ENCODE measurements around the gene MICU1. TPM values are rescaled to one million over a fixed set of nuclear protein-coding genes. Genes with fewer than 3 reads are reported as not detected.
"Not testable (repeated sequence)": the region's sequence is repeated elsewhere in the genome, so short reads cannot be mapped to it uniquely, and the experiment has no call there.

The MICU1 gene
- total RNA-seq (100 to 1,000 TPM in 2 of 5 donors, 10 to 100 TPM in 3; 35.9 to 212 (median 65.0) TPM), polyA plus RNA-seq (10 to 100 TPM; 25.9 to 37.3 (median 30.9) TPM)
- long read RNA-seq, donor 1, transcript MICU1-201 (12 exons, 2,383 nt), result minor isoform, 5 of 11 reads
- long read RNA-seq, donor 1, transcript MICU1-208 (3 exons, 580 nt), result major isoform, 6 of 11 reads
- long read RNA-seq, donor 1, partial matches to known transcripts, result 0 of 11 reads
- long read RNA-seq, donor 1, other reads (novel, unspliced or antisense), result 0 of 11 reads
- long read RNA-seq, donor 2, transcript MICU1-201 (12 exons, 2,383 nt), result major isoform, 13 of 16 reads
- long read RNA-seq, donor 2, partial matches to known transcripts, result 0 of 16 reads
- long read RNA-seq, donor 2, other reads (novel, unspliced or antisense), result 0 of 16 reads
- long read RNA-seq, donor 3, transcript MICU1-201 (12 exons, 2,383 nt), result major isoform, 6 of 8 reads
- long read RNA-seq, donor 3, partial matches to known transcripts, result 0 of 8 reads
- long read RNA-seq, donor 3, other reads (novel, unspliced or antisense), result 0 of 8 reads
- long read RNA-seq, donor 4, partial matches to known transcripts, result 0 of 1 reads
- long read RNA-seq, donor 4, other reads (novel, unspliced or antisense), result 0 of 1 reads
- long read RNA-seq, donor 5, transcript MICU1-201 (12 exons, 2,383 nt), result major isoform, 12 of 15 reads
- long read RNA-seq, donor 5, partial matches to known transcripts, result 0 of 15 reads
- long read RNA-seq, donor 5, other reads (novel, unspliced or antisense), result 0 of 15 reads
- long read RNA-seq, donor 6, transcript MICU1-201 (12 exons, 2,383 nt), result major isoform, 24 of 32 reads
- long read RNA-seq, donor 6, partial matches to known transcripts, result 5 of 32 reads
- long read RNA-seq, donor 6, other reads (novel, unspliced or antisense), result 0 of 32 reads
- long read RNA-seq, donor 7, transcript MICU1-208 (3 exons, 580 nt), result minor isoform, 5 of 21 reads
- long read RNA-seq, donor 7, transcript MICU1-201 (12 exons, 2,383 nt), result major isoform, 16 of 21 reads
- long read RNA-seq, donor 7, partial matches to known transcripts, result 0 of 21 reads
- long read RNA-seq, donor 7, other reads (novel, unspliced or antisense), result 0 of 21 reads
- long read RNA-seq, donor 8, transcript MICU1-201 (12 exons, 2,383 nt), result major isoform, 7 of 18 reads
- long read RNA-seq, donor 8, transcript MICU1-208 (3 exons, 580 nt), result minor isoform, 5 of 18 reads
- long read RNA-seq, donor 8, partial matches to known transcripts, result 6 of 18 reads
- long read RNA-seq, donor 8, other reads (novel, unspliced or antisense), result 0 of 18 reads
- long read RNA-seq, donor 9, partial matches to known transcripts, result 0 of 8 reads
- long read RNA-seq, donor 9, other reads (novel, unspliced or antisense), result 0 of 8 reads
- long read RNA-seq, donor 10, transcript MICU1-201 (12 exons, 2,383 nt), result major isoform, 6 of 8 reads
- long read RNA-seq, donor 10, partial matches to known transcripts, result 0 of 8 reads
- long read RNA-seq, donor 10, other reads (novel, unspliced or antisense), result 0 of 8 reads

- DNase-seq, result peak; percentile 96 to 99
- Histone ChIP-seq H3K27ac (peak within 1 kb of the TSS; percentile 70 to 88 (median 80)), H3K4me1 (peaks cover 9 to 31% (median 23%) of the 10 kb centered on the region in 4 donors), H3K36me3 (peaks cover 0 to 5% (median 0%) of the 10 kb centered on the region in 4 donors), H3K27me3 (no peaks in the 10 kb centered on the region), H3K4me3 (peak within 1 kb of the TSS; percentile 62 to 94 (median 66)), H3K9me3 (no peaks in the 10 kb centered on the region)
- TF ChIP-seq POLR2A (IDR thresholded peaks at IDR 0.05) (peak in 1 of 4 donors; percentile 60), CTCF (IDR thresholded peaks at IDR 0.05) (no peak), POLR2AphosphoS5 (IDR thresholded peaks at IDR 0.05) (peak; percentile 91 to 97 (median 96)), EP300 (IDR thresholded peaks at IDR 0.05) (no peak)
- 0% methylated on average over 43 to 49 of the region's 49 CpGs for WGBS, 5 donors
- intact Hi-C loops (cut with DNase I; ENCODE audit: low total_unique reads), result no loop called here
Observed at GRCh38 chr10:72625608-72626443, at the start of gene MICU1. MICU1 (minus strand) TSS chr10:72626079; CDS start chr10:72566793, 59,286 bp downstream.

- H3K36me3 ChIP-seq; DNase-seq; H3K4me3 ChIP-seq; H3K4me1 ChIP-seq; intact Hi-C loops (cut with DNase I; ENCODE audit: low total_unique reads); H3K27ac ChIP-seq; H3K9me3 ChIP-seq; H3K27me3 ChIP-seq: not testable (repeated sequence)
- WGBS, 5 donors, result 92 to 96% (median 96%) methylated on average over 4 to 5 of the region's 5 CpGs
Observed at GRCh38 chr10:72674174-72674573, 48.3 kb upstream of the MICU1 start.

GRCh38 chr10:72673280-72673679 is 47.4 kb upstream of the MICU1 start:
- no peak for DNase-seq
- no peaks in the 10 kb centered on the region for H3K9me3 ChIP-seq
- intact Hi-C loops (cut with DNase I; ENCODE audit: low total_unique reads), result no loop called here
- WGBS, 5 donors, result 66 to 72% (median 68%) methylated on average over 1 of the region's 1 CpG
- H3K4me1 ChIP-seq, result peaks cover 0 to 5% (median 0%) of the 10 kb centered on the region in 4 donors
- no peak overlapping the region for H3K27ac ChIP-seq
- TF ChIP-seq POLR2A (IDR thresholded peaks at IDR 0.05) (no peak), CTCF (IDR thresholded peaks at IDR 0.05) (no peak), EP300 (IDR thresholded peaks at IDR 0.05) (no peak), POLR2AphosphoS5 (IDR thresholded peaks at IDR 0.05) (no peak)
- H3K36me3 ChIP-seq, result no peaks in the 10 kb centered on the region
- no peak overlapping the region for H3K4me3 ChIP-seq
- no peaks in the 10 kb centered on the region for H3K27me3 ChIP-seq
